ENCODE results near the gene NLRC5. TPM values are rescaled to one million over a fixed set of nuclear protein-coding genes. Genes with fewer than 3 reads are reported as not detected.
"Not testable (repeated sequence)": the region's sequence is repeated elsewhere in the genome, so short reads cannot be mapped to it uniquely, and the experiment has no call there.

NLRC5 gene
- polyA plus RNA-seq, 1 experiment, result 19.2 TPM

- ChIA-PET POLR2A (no interaction called here), CTCF (interaction anchor here (0.9 to 3.4 kb wide), 3 partner anchors 9 to 96 kb away, joined by 3 to 18 read pairs (median 5); no protein-coding TSS in a partner anchor)
- no peak overlapping the region for H3K4me3 ChIP-seq (ENCODE audit: low read depth, low read length)
- DNase-seq (ENCODE audit: low read depth), result no peak
- no peaks in the 10 kb centered on the region for H3K27me3 ChIP-seq (ENCODE audit: control insufficient read depth, insufficient read depth, low read length)
- TF ChIP-seq, protein P1, sequence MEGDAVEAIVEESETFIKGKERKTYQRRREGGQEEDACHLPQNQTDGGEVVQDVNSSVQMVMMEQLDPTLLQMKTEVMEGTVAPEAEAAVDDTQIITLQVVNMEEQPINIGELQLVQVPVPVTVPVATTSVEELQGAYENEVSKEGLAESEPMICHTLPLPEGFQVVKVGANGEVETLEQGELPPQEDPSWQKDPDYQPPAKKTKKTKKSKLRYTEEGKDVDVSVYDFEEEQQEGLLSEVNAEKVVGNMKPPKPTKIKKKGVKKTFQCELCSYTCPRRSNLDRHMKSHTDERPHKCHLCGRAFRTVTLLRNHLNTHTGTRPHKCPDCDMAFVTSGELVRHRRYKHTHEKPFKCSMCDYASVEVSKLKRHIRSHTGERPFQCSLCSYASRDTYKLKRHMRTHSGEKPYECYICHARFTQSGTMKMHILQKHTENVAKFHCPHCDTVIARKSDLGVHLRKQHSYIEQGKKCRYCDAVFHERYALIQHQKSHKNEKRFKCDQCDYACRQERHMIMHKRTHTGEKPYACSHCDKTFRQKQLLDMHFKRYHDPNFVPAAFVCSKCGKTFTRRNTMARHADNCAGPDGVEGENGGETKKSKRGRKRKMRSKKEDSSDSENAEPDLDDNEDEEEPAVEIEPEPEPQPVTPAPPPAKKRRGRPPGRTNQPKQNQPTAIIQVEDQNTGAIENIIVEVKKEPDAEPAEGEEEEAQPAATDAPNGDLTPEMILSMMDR (IDR thresholded peaks at IDR 0.05; ENCODE audit: insufficient read depth, low read depth, low read length), result no peak
- H3K36me3 ChIP-seq (ENCODE audit: control insufficient read depth, insufficient read depth, low read length), result peaks cover 10% of the 10 kb centered on the region
Observed at GRCh38 chr16:57060323-57061083, 71.1 kb downstream of the NLRC5 start.

GRCh38 chr16:57061084-57061905 lies 71.9 kb downstream of the NLRC5 start:
- CTCF ChIA-PET, result interaction anchor here (0.9 to 3.4 kb wide), 3 partner anchors 8 to 97 kb away, joined by 3 to 18 read pairs (median 5); no protein-coding TSS in a partner anchor
- Histone ChIP-seq H3K27me3 (ENCODE audit: control insufficient read depth, insufficient read depth, low read length) (no peaks in the 10 kb centered on the region), H3K4me3 (ENCODE audit: low read depth, low read length) (no peak overlapping the region), H3K36me3 (ENCODE audit: control insufficient read depth, insufficient read depth, low read length) (peaks cover 10% of the 10 kb centered on the region)
- TF ChIP-seq, protein P1 (IDR thresholded peaks at IDR 0.05; ENCODE audit: insufficient read depth, low read depth, low read length), result no peak
- POLR2A ChIA-PET, result interaction anchor here (0.5 kb wide), 1 partner anchor 30 kb away, joined by 3 read pairs; no protein-coding TSS in a partner anchor
- peak; percentile 53 for DNase-seq (ENCODE audit: low read depth)

GRCh38 chr16:57062329-57062728 lies 73.0 kb downstream of the NLRC5 start:
- POLR2A ChIA-PET, result no interaction called here

GRCh38 chr16:57063189-57063588 lies 73.8 kb downstream of the NLRC5 start:
- CTCF ChIA-PET, result interaction anchor here (3.4 kb wide), 1 partner anchor 21 kb away, joined by 18 read pairs; no protein-coding TSS in a partner anchor
- H3K4me3 ChIP-seq (ENCODE audit: low read depth, low read length); H3K36me3 ChIP-seq (ENCODE audit: control insufficient read depth, insufficient read depth, low read length); H3K27me3 ChIP-seq (ENCODE audit: control insufficient read depth, insufficient read depth, low read length); DNase-seq (ENCODE audit: low read depth); POLR2A ChIA-PET: not testable (repeated sequence)

More at GRCh38 chr16:57062329-57062728, 73.0 kb downstream of the NLRC5 start:
- no peak for DNase-seq (ENCODE audit: low read depth)
- TF ChIP-seq, protein P1 (IDR thresholded peaks at IDR 0.05; ENCODE audit: insufficient read depth, low read depth, low read length), result no peak
- Histone ChIP-seq H3K27me3 (ENCODE audit: control insufficient read depth, insufficient read depth, low read length) (no peaks in the 10 kb centered on the region), H3K36me3 (ENCODE audit: control insufficient read depth, insufficient read depth, low read length) (peaks cover 10% of the 10 kb centered on the region), H3K4me3 (ENCODE audit: low read depth, low read length) (no peak overlapping the region)
- CTCF ChIA-PET, result interaction anchor here (3.4 kb wide), 1 partner anchor 22 kb away, joined by 18 read pairs; no protein-coding TSS in a partner anchor

DNA sequence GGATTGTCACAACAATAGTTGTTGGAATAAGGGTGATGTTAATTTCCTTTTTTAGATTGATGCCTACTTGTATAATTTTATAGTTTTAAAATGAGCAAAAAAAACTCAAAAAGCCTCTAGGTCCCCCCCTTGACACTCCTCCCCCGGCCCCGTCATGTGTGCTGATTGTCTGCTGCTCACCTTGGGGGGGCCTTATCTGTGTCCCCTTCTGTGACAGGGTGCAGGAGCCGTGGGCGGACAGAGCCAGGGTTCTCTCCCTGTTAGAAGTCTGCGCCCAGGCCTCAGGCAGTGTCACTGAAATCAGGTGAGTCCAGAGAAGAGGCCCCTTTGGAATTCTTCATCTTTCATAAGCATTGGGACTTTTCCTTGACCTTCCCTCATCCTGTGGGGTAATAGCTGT lies 75.6 kb downstream of the NLRC5 start:
- ChIA-PET POLR2A (no interaction called here), CTCF (interaction anchor here (0.7 to 3.5 kb wide), 4 partner anchors 14 to 756 kb away, joined by 3 to 20 read pairs (median 4); partner anchors contain the start of gene CPNE2)
- TF ChIP-seq, protein P1 (IDR thresholded peaks at IDR 0.05; ENCODE audit: insufficient read depth, low read depth, low read length), result no peak
- Histone ChIP-seq H3K36me3 (ENCODE audit: control insufficient read depth, insufficient read depth, low read length) (no peaks in the 10 kb centered on the region), H3K4me3 (ENCODE audit: low read depth, low read length) (no peak overlapping the region), H3K27me3 (ENCODE audit: control insufficient read depth, insufficient read depth, low read length) (no peaks in the 10 kb centered on the region)
- DNase-seq (ENCODE audit: low read depth), result no peak

Measured in BJ (cell line).